Prostate gland (tissue), 2 donors: ENCODE data around the gene ATXN10.

ENCODE experiments used
- CTCF ChIP-seq, 4 experiments: fragments of 200-600 bp in 2 of 4; fragments of 450-650 bp in 2 of 4; sonication (generic) in 2 of 4; IDR thresholded peaks; 1 replicate in 3 of 4; 2 replicates in 1 of 4; pipeline ENCODE4 v1.5.1; 2016 to 2019; ENCODE audit warnings: antibody characterized with exemption in 4 of 4, mild to moderate bottlenecking in 2 of 4, moderate library complexity in 2 of 4
- POLR2A ChIP-seq: fragments of 450-650 bp; IDR thresholded peaks from one replicate; pipeline ENCODE4 v1.6.1; 2016; ENCODE audit warnings: antibody characterized with exemption, mild to moderate bottlenecking

GRCh38 chr22:45781459-45781858 lies 109.8 kb downstream of the ATXN10 start:
- TF ChIP-seq POLR2A (no peak), CTCF (IDR thresholded peaks at IDR 0.05) (no peak)
